OCI-M1 (cell line): Measurements from ENCODE around the gene UBE2V1.
"Not testable (repeated sequence)": the region's sequence is repeated elsewhere in the genome, so short reads cannot be mapped to it uniquely, and the experiment has no call there.

ENCODE experiments used
- DNase-seq: peaks from one replicate; lab custom pipeline; 2025; lab: John Stamatoyannopoulos, UW

The UBE2V1 gene

GRCh38 chr20:50115041-50115512 is 2.1 kb upstream of the UBE2V1 start:
- DNase-seq, result no peak

- no peak for DNase-seq
These were observed 672 bp upstream of the UBE2V1 start for GRCh38 chr20:50113420-50114224.

- DNase-seq, result peak; percentile 26
These were observed 988 bp downstream of the UBE2V1 start for GRCh38 chr20:50111829-50112495.

GRCh38 chr20:50111120-50111828 is 1.7 kb downstream of the UBE2V1 start:
- DNase-seq, result peak; percentile 85

GRCh38 chr20:50110141-50111047 is 2.6 kb downstream of the UBE2V1 start:
- peak; percentile 38 for DNase-seq

GRCh38 chr20:50108556-50109235 is 4.3 kb downstream of the UBE2V1 start:
- DNase-seq, result no peak

GRCh38 chr20:50107796-50108331 is 5.1 kb downstream of the UBE2V1 start:
- no peak for DNase-seq

- no peak for DNase-seq
These were observed 5.8 kb downstream of the UBE2V1 start for GRCh38 chr20:50107086-50107660.

- DNase-seq, result not testable (repeated sequence)
These were observed 6.3 kb downstream of the UBE2V1 start for GRCh38 chr20:50106669-50107068.

GRCh38 chr20:50103464-50104107 is 9.4 kb downstream of the UBE2V1 start:
- peak; percentile 51 for DNase-seq

GRCh38 chr20:50102551-50102950 is 10.4 kb downstream of the UBE2V1 start:
- not testable (repeated sequence) for DNase-seq

GRCh38 chr20:50101887-50102286 is 11.1 kb downstream of the UBE2V1 start:
- DNase-seq, result no peak

GRCh38 chr20:50101281-50101680 is 11.7 kb downstream of the UBE2V1 start:
- DNase-seq, result no peak

GRCh38 chr20:50100552-50100951 is 12.4 kb downstream of the UBE2V1 start:
- DNase-seq, result no peak

- no peak for DNase-seq
These were observed 13.4 kb downstream of the UBE2V1 start for GRCh38 chr20:50099565-50099991.

- DNase-seq, result no peak
These were observed 13.8 kb downstream of the UBE2V1 start for GRCh38 chr20:50099113-50099512.

- DNase-seq, result peak; percentile 32
These were observed 14.7 kb downstream of the UBE2V1 start for GRCh38 chr20:50098259-50098658.

GRCh38 chr20:50097843-50098242 is 15.1 kb downstream of the UBE2V1 start:
- DNase-seq, result no peak

GRCh38 chr20:50096237-50096636 is 16.7 kb downstream of the UBE2V1 start:
- DNase-seq, result no peak
